ENCODE results near the gene GPC5. TPM values are rescaled to one million over a fixed set of nuclear protein-coding genes. Genes with fewer than 3 reads are reported as not detected.

Gene GPC5
- total and polyA plus RNA-seq, 2 of the 8 experiments (the other 6 are each of a cell fraction or from before 2014, with no cell fraction given): 0.20 to 0.39 TPM

DNA sequence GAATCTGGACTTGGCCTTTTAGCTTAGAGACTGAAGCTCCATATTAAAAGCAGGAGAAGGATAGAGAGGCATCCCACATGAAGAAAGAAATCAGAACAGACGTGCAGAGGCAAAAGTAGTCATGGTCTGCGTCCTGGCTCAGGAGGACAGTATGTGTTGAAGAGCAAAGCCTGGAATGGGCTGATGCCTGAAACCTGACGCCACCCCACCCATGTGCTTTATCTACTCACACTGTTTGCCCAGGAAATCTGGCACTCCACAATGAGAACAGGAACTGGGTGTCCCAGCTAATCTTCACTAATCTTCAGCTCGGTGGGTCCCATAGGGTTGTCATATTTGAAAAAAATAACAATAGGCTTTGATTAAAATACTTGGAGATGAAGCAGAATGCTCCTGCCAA lies 1279.2 kb downstream of the GPC5 start:
- no peak for FAIRE-seq
- no peak for TF ChIP-seq GTF2F1 (IDR thresholded peaks at IDR 0.05; ENCODE audit: borderline replicate concordance, low read depth, low read length)
- TF ChIP-seq CEBPB (IDR thresholded peaks at IDR 0.05; ENCODE audit: low read depth, low read length): no peak
- no peak for TF ChIP-seq BRCA1 (IDR thresholded peaks at IDR 0.05; ENCODE audit: low read depth, low read length)
- no peak for TF ChIP-seq JUN (IDR thresholded peaks at IDR 0.05; ENCODE audit: low read depth, low read length)
- no peak for TF ChIP-seq KDM5A (IDR thresholded peaks at IDR 0.05; ENCODE audit: low read length)
- TF ChIP-seq EP300 (IDR thresholded peaks at IDR 0.05; ENCODE audit: borderline replicate concordance in 1 of 2, low read depth in 2 of 2, low read length in 2 of 2): no peak

More for the DNA sequence above, 1279.2 kb downstream of the GPC5 start:
- 81% methylated on average over 4 of the region's 4 CpGs; no CpG with 5 or more reads in 1 of the 2 experiments for WGBS, 2 experiments (ENCODE audit: extremely low coverage in 1 of 2, insufficient coverage in 1 of 2, insufficient read length in 1 of 2, insufficient replicate concordance in 2 of 2, low coverage in 1 of 2, low lambda C conversion rate in 2 of 2, missing lambda C conversion rate in 1 of 2)
- Histone ChIP-seq H3K4me2 (ENCODE audit: insufficient read depth in 1 of 2, low read depth in 2 of 2, low read length in 2 of 2) (no peak overlapping the region), H4K91ac (replicated peaks; ENCODE audit: insufficient read length, low read length) (no peak overlapping the region), H4K5ac (ENCODE audit: insufficient read length, low read depth, low read length) (no peak overlapping the region), H3K56ac (replicated peaks; ENCODE audit: insufficient read length, low read depth, low read length) (no peak overlapping the region), H3K14ac (ENCODE audit: insufficient read length) (no peak overlapping the region), H2BK15ac (ENCODE audit: low read length) (no peak overlapping the region), H2BK12ac (ENCODE audit: low read depth, low read length) (no peak overlapping the region), H2AK5ac (ENCODE audit: low read depth, low read length) (no peak overlapping the region), H3K4ac (replicated peaks; ENCODE audit: insufficient read length, low read depth, low read length) (no peak overlapping the region), H3K4me3 (ENCODE audit: extremely low read depth in 1 of 4, insufficient read depth in 2 of 4, low read depth in 3 of 4, low read length in 4 of 4) (no peak overlapping the region), H4K20me1 (replicated peaks in 1 of 2; ENCODE audit: control insufficient read depth in 1 of 2, insufficient read depth in 2 of 2, low read length in 2 of 2) (no peaks in the 10 kb centered on the region), H3K23ac (ENCODE audit: insufficient read length) (no peak overlapping the region), H2AFZ (ENCODE audit: low read length) (peak overlapping the region; percentile 66; the same call in 1 of the 2 replicates), H3K23me2 (ENCODE audit: low read depth, low read length) (no peaks in the 10 kb centered on the region), H2BK5ac (ENCODE audit: low read depth, low read length) (no peak overlapping the region), H3K79me2 (ENCODE audit: control insufficient read depth in 1 of 2, insufficient read depth in 2 of 2, low read length in 2 of 2) (no peaks in the 10 kb centered on the region), H3K9me3 (ENCODE audit: insufficient read depth in 2 of 2, low read depth in 1 of 2, low read length in 1 of 2) (no peaks in the 10 kb centered on the region), H3K36me3 (ENCODE audit: control insufficient read depth in 2 of 4, insufficient read depth in 4 of 4, low read length in 3 of 4) (no peaks in the 10 kb centered on the region), H3K79me1 (ENCODE audit: low read depth, low read length) (no peaks in the 10 kb centered on the region), H3K9ac (replicated peaks in 1 of 4; ENCODE audit: extremely low read depth in 1 of 4, low read depth in 3 of 4, low read length in 3 of 4) (no peak overlapping the region), H2BK120ac (replicated peaks; ENCODE audit: low read depth, low read length) (no peak overlapping the region), H3K27me3 (replicated peaks in 1 of 4; ENCODE audit: control insufficient read depth in 3 of 4, extremely low read depth in 1 of 4, insufficient read depth in 3 of 4, low read length in 3 of 4) (no peaks in the 10 kb centered on the region), H3K4me1 (replicated peaks in 1 of 4; ENCODE audit: control insufficient read depth in 3 of 4, insufficient read depth in 4 of 4, low read length in 3 of 4) (no peaks in the 10 kb centered on the region), H3K27ac (ENCODE audit: low read depth, low read length) (no peak overlapping the region), H4K8ac (ENCODE audit: extremely low read depth, insufficient read depth, low read length) (no peak overlapping the region), H2BK20ac (ENCODE audit: low read length) (no peak overlapping the region), H3K18ac (ENCODE audit: extremely low read depth, low read length) (no peak overlapping the region)
- ChIA-PET POLR2A (ENCODE audit: partially characterized antibody) (no interaction called here), CTCF (ENCODE audit: partially characterized antibody) (no interaction called here)
- no peak for DNase-seq (ENCODE audit: low read depth in 1 of 2, low spot score in 2 of 2)

Measured in H1 (cell line).